Cardiac fibroblast (primary cell): Measurements from ENCODE around the gene GRIK1.

ENCODE experiments used
- DNase-seq, 2 donors: peaks; one replicate each; pipeline versions ENCODE4 v3.0.0 to v3.0.0-alpha.2; 2010; ENCODE audit warnings: low read depth in 2 of 2
- H3K4me3 ChIP-seq, 2 donors: replicated peaks in 1 of 2; 1 replicate in 1 of 2; 2 replicates in 1 of 2; pipeline ENCODE4 v1.5.1; 2011; ENCODE audit warnings: low read depth in 2 of 2, low read length in 2 of 2, mild to moderate bottlenecking in 2 of 2, moderate library complexity in 1 of 2
- CTCF ChIP-seq: IDR thresholded peaks from one replicate; pipeline ENCODE4 v1.5.1; 2011; ENCODE audit warnings: low read depth, mild to moderate bottlenecking, low read length, inconsistent platforms

The GRIK1 gene

GRCh38 chr21:29506214-29506613, 433.6 kb downstream of the GRIK1 start:
- TF ChIP-seq CTCF, result no peak
- H3K4me3 ChIP-seq, result no peak overlapping the region
- DNase-seq, result no peak

- DNase-seq, result peak; percentile 38 to 53
- no peak for TF ChIP-seq CTCF
- no peak overlapping the region for H3K4me3 ChIP-seq
Observed at GRCh38 chr21:29504751-29505321, 435.0 kb downstream of the GRIK1 start.

- H3K4me3 ChIP-seq, result no peak overlapping the region
- TF ChIP-seq CTCF, result no peak
- peak; percentile 11 to 87 for DNase-seq
Observed at GRCh38 chr21:29501451-29501850, 438.3 kb downstream of the GRIK1 start.

- peak; percentile 71 for TF ChIP-seq CTCF
- no peak overlapping the region for H3K4me3 ChIP-seq
- DNase-seq, result peak; percentile 29 to 59
Observed at GRCh38 chr21:29499734-29500343, 440.0 kb downstream of the GRIK1 start.

GRCh38 chr21:29499229-29499628, 440.6 kb downstream of the GRIK1 start:
- no peak overlapping the region for H3K4me3 ChIP-seq
- no peak for DNase-seq
- TF ChIP-seq CTCF, result no peak

- DNase-seq, result no peak
- no peak overlapping the region for H3K4me3 ChIP-seq
- TF ChIP-seq CTCF, result no peak
Observed at GRCh38 chr21:29496337-29496736, 443.5 kb downstream of the GRIK1 start.

- H3K4me3 ChIP-seq, result no peak overlapping the region
- peak in 1 of 2 donors; percentile 40 for DNase-seq
- TF ChIP-seq CTCF, result no peak
Observed at GRCh38 chr21:29490016-29490415, 449.8 kb downstream of the GRIK1 start.
